Left lung (tissue), 10 donors: Measurements from ENCODE around the gene LIM2. TPM values are rescaled to one million over a fixed set of nuclear protein-coding genes. Genes with fewer than 3 reads are reported as not detected.

Experiments used
- ATAC-seq: fragments of 200-7000 bp; cut with Tn5 transposase; one replicate; pipeline ENCODE4 v1.9.1; 2020; ENCODE audit warnings: moderate library complexity
- DNase-seq, 4 donors: peaks; one replicate each; pipeline ENCODE4 v3.0.0-alpha.2; 2013 to 2020
- H3K27ac ChIP-seq, 2 donors: fragments of 200-600 bp; sonication (generic) in 1 of 2; one replicate each; pipeline versions ENCODE4 v1.5.0 to v1.8.0; 2020 to 2021
- H3K27me3 ChIP-seq, 2 donors: fragments of 200-600 bp; sonication (generic) in 1 of 2; one replicate each; pipeline versions ENCODE4 v1.5.0 to v1.8.0; 2020 to 2021
- H3K36me3 ChIP-seq, 2 donors: fragments of 200-600 bp; sonication (generic) in 1 of 2; one replicate each; pipeline versions ENCODE4 v1.5.0 to v1.8.0; 2020 to 2021
- H3K4me1 ChIP-seq, 2 donors: fragments of 200-600 bp; one replicate each; pipeline ENCODE4 v1.8.0; 2021
- H3K4me3 ChIP-seq, 2 donors: fragments of 200-600 bp; sonication (generic) in 1 of 2; one replicate each; pipeline versions ENCODE4 v1.5.0 to v1.8.0; 2020 to 2021; ENCODE audit warnings: mild to moderate bottlenecking in 1 of 2
- H3K9me3 ChIP-seq, 2 donors: fragments of 200-600 bp; sonication (generic) in 1 of 2; one replicate each; pipeline versions ENCODE4 v1.5.0 to v1.8.0; 2020 to 2021
- intact Hi-C, 2 donors: fragments of 100-400 bp; cut with DNase I; formaldehyde crosslinking; loops; one replicate each; pipeline versions ENCODE4 v1.11.2 to v1.14.2; 2022
- polyA plus RNA-seq, 6 donors: library from polyadenylated mRNA; unstranded; fragments of 120-200 nt; gene quantifications; one replicate each; pipeline ENCODE4 v1.2.1, GENCODE V29; 2013; ENCODE audit not compliant: insufficient read length in 6 of 6
- total RNA-seq, 2 donors: library from RNA; stranded (reverse); fragmentation: NEBNext Ultra II Directional; extraction: Animal tissue kit (Norgen Biotek cat#: 25700); gene quantifications; one replicate each; pipeline ENCODE4 v1.2.1, GENCODE V29; 2021
- TF ChIP-seq, protein P1 (sequence below), 2 donors: fragments of 200-600 bp; sonication (generic) in 1 of 2; IDR thresholded peaks; one replicate each; pipeline versions ENCODE4 v1.5.0 to v1.8.0; 2021; ENCODE audit warnings: antibody characterized with exemption in 2 of 2
- donor health status: DM: no; HTN: yes; CAD: no.
- donor health status: DM: no; HTN: no; CAD: no.

The LIM2 gene
- total and polyA plus RNA-seq, 8 donors, result not detected

DNA sequence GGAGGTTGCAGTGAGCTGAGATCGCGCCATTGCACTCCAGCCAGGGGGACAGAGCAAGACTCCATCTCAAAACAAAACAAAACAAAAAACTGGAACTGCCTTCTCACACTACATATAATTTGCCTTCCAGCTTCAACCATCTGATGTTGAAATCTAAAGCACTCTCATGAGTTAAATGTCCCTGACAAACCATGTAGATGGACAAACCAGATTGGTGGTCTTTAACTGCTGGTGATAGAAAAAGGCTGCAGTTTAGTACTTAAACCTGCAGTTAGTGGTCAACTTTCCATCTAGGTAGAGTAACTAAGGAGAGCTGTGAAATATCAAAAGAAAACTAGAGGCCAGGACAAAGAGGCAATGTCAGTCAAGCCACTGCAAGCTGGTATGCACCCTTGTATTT, 8.4 kb upstream of the LIM2 start:
- peaks cover 0 to 38% of the 10 kb centered on the region in 2 donors for H3K4me1 ChIP-seq
- H3K27ac ChIP-seq, result peak overlapping the region in 1 of 2 donors; percentile 86
- TF ChIP-seq, protein P1, sequence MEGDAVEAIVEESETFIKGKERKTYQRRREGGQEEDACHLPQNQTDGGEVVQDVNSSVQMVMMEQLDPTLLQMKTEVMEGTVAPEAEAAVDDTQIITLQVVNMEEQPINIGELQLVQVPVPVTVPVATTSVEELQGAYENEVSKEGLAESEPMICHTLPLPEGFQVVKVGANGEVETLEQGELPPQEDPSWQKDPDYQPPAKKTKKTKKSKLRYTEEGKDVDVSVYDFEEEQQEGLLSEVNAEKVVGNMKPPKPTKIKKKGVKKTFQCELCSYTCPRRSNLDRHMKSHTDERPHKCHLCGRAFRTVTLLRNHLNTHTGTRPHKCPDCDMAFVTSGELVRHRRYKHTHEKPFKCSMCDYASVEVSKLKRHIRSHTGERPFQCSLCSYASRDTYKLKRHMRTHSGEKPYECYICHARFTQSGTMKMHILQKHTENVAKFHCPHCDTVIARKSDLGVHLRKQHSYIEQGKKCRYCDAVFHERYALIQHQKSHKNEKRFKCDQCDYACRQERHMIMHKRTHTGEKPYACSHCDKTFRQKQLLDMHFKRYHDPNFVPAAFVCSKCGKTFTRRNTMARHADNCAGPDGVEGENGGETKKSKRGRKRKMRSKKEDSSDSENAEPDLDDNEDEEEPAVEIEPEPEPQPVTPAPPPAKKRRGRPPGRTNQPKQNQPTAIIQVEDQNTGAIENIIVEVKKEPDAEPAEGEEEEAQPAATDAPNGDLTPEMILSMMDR (IDR thresholded peaks at IDR 0.05), result no peak
- H3K4me3 ChIP-seq, result no peak overlapping the region
- no peaks in the 10 kb centered on the region for H3K9me3 ChIP-seq
- no peak for ATAC-seq
- no peaks in the 10 kb centered on the region for H3K27me3 ChIP-seq
- H3K36me3 ChIP-seq, result no peaks in the 10 kb centered on the region
- no peak for DNase-seq
- intact Hi-C loops, result no loop called here

DNA sequence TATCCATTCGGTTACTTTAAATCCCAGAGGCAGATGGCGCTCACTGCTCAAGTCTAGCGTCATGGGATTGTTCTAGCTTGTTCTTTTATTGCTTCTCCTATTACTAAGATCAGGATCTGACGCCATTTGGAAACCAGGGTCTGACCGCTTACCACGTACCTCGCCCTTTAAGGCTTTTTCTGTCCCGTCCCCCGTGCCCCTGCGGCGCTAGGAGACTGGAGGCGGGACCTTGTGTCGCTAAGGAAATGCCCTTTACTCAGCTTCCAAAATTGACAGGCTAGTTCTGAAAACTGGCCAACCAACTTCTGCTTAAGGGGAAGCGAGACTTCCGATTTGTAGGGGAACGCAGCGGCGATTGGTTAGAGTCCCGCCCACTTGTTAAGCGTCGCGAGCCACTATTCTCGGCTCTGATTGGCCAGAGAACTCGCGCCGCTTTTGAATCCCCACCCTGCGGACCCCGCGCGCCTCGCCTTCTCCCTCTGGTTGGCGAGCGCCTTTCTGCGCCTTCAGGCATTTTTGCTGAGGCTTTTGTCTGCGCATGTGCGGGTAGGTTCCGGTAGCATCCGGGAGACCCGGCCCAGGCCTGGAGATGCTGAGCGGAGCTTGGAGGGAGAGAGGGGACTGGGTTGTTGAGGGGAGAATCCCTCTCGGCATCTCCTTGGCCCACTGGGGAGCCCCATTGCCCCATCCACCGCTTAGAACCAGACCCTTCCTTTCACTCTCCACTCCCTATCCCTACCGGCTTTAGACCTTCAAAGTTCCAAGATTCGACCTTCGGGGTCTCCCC, 6.5 kb upstream of the LIM2 start:
- DNase-seq (peak; percentile 91 to 98 (median 94)), ATAC-seq (peak; percentile 97)
- H3K27ac ChIP-seq, result peak overlapping the region; percentile 81 to 86
- no peaks in the 10 kb centered on the region for H3K9me3 ChIP-seq
- H3K4me3 ChIP-seq, result peak overlapping the region; percentile 31 to 41
- H3K36me3 ChIP-seq, result no peaks in the 10 kb centered on the region
- H3K4me1 ChIP-seq, result peaks cover 0 to 29% of the 10 kb centered on the region in 2 donors
- intact Hi-C loops, result no loop called here
- H3K27me3 ChIP-seq, result peaks cover 0 to 4% of the 10 kb centered on the region in 2 donors
- TF ChIP-seq, protein P1 (IDR thresholded peaks at IDR 0.05), result no peak

DNA sequence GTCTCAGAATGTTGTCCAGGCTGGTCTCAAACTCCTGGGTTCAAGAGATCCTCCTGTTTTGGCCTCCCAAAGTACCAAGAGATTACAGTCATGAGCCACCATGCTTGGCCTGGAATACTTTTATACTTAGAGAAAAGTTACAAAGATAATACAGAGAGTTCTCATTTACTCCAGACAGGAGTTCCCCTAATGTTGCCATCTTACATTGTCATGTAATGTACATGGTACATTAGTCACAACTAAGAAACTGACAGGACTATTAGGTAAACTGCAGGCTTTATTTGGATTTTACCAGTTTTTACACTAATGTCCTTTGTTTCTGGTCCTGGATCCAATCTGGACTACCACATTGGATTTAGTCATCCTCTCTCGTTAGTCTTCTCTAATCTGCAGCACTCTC, 4.9 kb upstream of the LIM2 start:
- intact Hi-C loops, result no loop called here
- Histone ChIP-seq H3K4me1 (peaks cover 0 to 29% of the 10 kb centered on the region in 2 donors), H3K27me3 (peaks cover 0 to 4% of the 10 kb centered on the region in 2 donors), H3K9me3 (no peaks in the 10 kb centered on the region), H3K4me3 (no peak overlapping the region), H3K27ac (no peak overlapping the region), H3K36me3 (no peaks in the 10 kb centered on the region)
- ATAC-seq (no peak), DNase-seq (no peak)
- TF ChIP-seq, protein P1 (IDR thresholded peaks at IDR 0.05), result no peak

DNA sequence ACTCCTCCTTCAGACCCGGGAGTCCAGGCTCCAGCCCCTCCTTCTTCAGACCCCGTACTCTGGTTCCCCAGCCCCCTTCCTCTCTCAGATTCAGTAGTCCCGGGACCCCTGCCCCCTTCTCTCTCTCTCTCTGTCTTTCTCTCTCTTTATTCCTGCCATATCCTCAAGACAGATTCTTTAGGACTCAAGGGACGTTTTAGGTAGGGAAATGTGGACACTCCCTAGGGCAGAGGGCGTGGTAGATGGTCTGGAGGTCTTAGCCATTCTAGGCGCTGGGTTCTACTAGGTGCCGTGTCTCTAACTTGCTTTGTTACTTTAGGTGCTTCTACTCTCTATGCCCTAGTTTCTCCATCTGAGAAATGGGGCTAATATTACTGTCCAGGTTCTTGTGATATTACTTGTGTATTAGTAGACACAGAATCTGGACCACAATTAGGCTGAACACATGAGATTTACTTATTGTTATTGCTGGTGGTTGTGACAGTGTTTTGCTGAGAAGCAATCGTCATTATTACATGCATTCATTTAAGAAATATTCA, 3.4 kb upstream of the LIM2 start:
- Histone ChIP-seq H3K36me3 (no peaks in the 10 kb centered on the region), H3K4me1 (peaks cover 0 to 29% of the 10 kb centered on the region in 2 donors), H3K9me3 (no peaks in the 10 kb centered on the region), H3K27ac (peak overlapping the region in 1 of 2 donors; percentile 28), H3K27me3 (peaks cover 0 to 4% of the 10 kb centered on the region in 2 donors), H3K4me3 (no peak overlapping the region)
- TF ChIP-seq, protein P1 (IDR thresholded peaks at IDR 0.05), result no peak
- no peak for DNase-seq
- intact Hi-C loops, result no loop called here
- ATAC-seq, result no peak

DNA sequence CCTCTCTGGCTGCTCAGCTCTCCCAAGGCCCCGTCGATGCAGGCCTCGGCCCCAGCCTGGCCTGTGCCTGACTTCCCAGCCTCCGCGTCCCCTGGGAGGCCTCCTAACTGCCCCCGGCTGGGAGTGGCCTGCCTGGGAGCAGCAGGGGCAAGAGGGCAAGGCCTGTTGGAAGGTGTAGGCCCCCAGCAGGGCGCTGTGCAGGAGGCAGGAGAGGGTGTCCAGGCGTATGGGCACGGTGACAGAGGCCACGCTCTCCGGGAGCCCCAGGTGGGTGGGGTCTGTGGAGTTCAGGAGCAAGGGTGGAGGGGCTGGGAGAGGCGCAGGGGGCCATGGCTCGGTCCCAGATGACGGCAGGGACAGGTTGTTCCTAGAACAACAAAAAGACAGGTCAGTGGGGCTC, 1.4 kb upstream of the LIM2 start:
- Histone ChIP-seq H3K4me3 (no peak overlapping the region), H3K27me3 (peaks cover 0 to 4% of the 10 kb centered on the region in 2 donors), H3K9me3 (no peaks in the 10 kb centered on the region), H3K27ac (no peak overlapping the region), H3K36me3 (no peaks in the 10 kb centered on the region), H3K4me1 (peaks cover 0 to 16% of the 10 kb centered on the region in 2 donors)
- intact Hi-C loops, result no loop called here
- TF ChIP-seq, protein P1 (IDR thresholded peaks at IDR 0.05), result no peak
- no peak for DNase-seq
- ATAC-seq, result no peak
